ENCODE data around the gene EVI2A. TPM values are rescaled to one million over a fixed set of nuclear protein-coding genes. Genes with fewer than 3 reads are reported as not detected.

The EVI2A gene
- total and polyA plus RNA-seq, 9 of the 15 experiments (the other 6 are each of a cell fraction or from before 2014, with no cell fraction given) = 0.06 to 0.37 (median 0.15) TPM; not detected in 3

- no peak for TF ChIP-seq ZNF280B (CRISPR knock-in tag; IDR thresholded peaks at IDR 0.05)
Measured at GRCh38 chr17:31281061-31281460, 40.4 kb downstream of the EVI2A start (continued).

- no peak for DNase-seq (ENCODE audit: extremely low read depth in 1 of 4, low spot score in 3 of 4)
- Histone ChIP-seq H3K4me2 (ENCODE audit: insufficient read depth, low read length) (no peak overlapping the region), H3K79me2 (ENCODE audit: control insufficient read depth, insufficient read depth, low read length) (no peaks in the 10 kb centered on the region), H3K36me3 (ENCODE audit: control insufficient read depth, insufficient read depth, low read length) (peaks cover 24% of the 10 kb centered on the region), H3K9me3 (replicated peaks; ENCODE audit: control insufficient read depth, insufficient read depth, low read depth, low read length) (no peaks in the 10 kb centered on the region), H4K20me1 (replicated peaks; ENCODE audit: control insufficient read depth, insufficient read depth, low read length) (no peaks in the 10 kb centered on the region; the same call in 1 of the 2 replicates), H3K27me3 (ENCODE audit: control insufficient read depth in 2 of 2, insufficient read depth in 2 of 2, low read length in 2 of 2) (no peaks in the 10 kb centered on the region), H3K9ac (ENCODE audit: insufficient read depth in 1 of 2, low read depth in 2 of 2, low read length in 2 of 2) (no peak overlapping the region), H3K4me3 (no peak overlapping the region), H3K4me1 (replicated peaks in 1 of 2; ENCODE audit: control insufficient read depth in 2 of 2, insufficient read depth in 2 of 2, low read length in 2 of 2) (no peaks in the 10 kb centered on the region; a peak in 1 of 5 replicates), H2AFZ (ENCODE audit: low read depth, low read length) (no peak overlapping the region), H3K27ac (ENCODE audit: extremely low read depth, low read depth, low read length) (no peak overlapping the region), H3K9me1 (ENCODE audit: control insufficient read depth, insufficient read depth, low read length) (no peaks in the 10 kb centered on the region)
- intact Hi-C loops (cut with micrococcal nuclease) = no loop called here
- 96% methylated on average over 2 of the region's 2 CpGs for WGBS (ENCODE audit: insufficient coverage, low coverage, missing lambda C conversion rate)
- TF ChIP-seq ELF4 (CRISPR knock-in tag; IDR thresholded peaks at IDR 0.05) (no peak), USF2 (CRISPR knock-in tag; IDR thresholded peaks at IDR 0.05) (no peak), MLX (CRISPR knock-in tag; conservative IDR thresholded peaks at IDR 0.05) (no peak), RUNX1 (IDR thresholded peaks at IDR 0.05; ENCODE audit: low read depth) (no peak), PCBP1 (IDR thresholded peaks at IDR 0.05; ENCODE audit: low read depth, low read length, poor library complexity, severe bottlenecking) (no peak), ZNF408 (CRISPR knock-in tag; IDR thresholded peaks at IDR 0.05; ENCODE audit: low read depth) (no peak), ZNF239 (CRISPR knock-in tag; IDR thresholded peaks at IDR 0.05) (no peak), ZNF197 (CRISPR knock-in tag; IDR thresholded peaks at IDR 0.05; ENCODE audit: low read depth) (no peak), KLF6 (CRISPR knock-in tag; IDR thresholded peaks at IDR 0.05; ENCODE audit: borderline replicate concordance) (no peak)
- ChIA-PET POLR2A (interaction anchor here (1.0 kb wide), 1 partner anchor 18 kb away, joined by 3 read pairs; no protein-coding TSS in a partner anchor), CTCF (ENCODE audit: low intra/inter-chr PET ratio) (no interaction called here)
- FAIRE-seq = no peak
- in situ Hi-C loops (cut with MboI) = no loop called here
- no peak for ATAC-seq
- BruUV-seq (replicated peaks) = no TSS peak
Measured at GRCh38 chr17:31279401-31279800, 42.0 kb downstream of the EVI2A start.
